Measurements from ENCODE around the gene DNAH14. TPM values are rescaled to one million over a fixed set of nuclear protein-coding genes. Genes with fewer than 3 reads are reported as not detected.

DNAH14 gene
- total and polyA plus RNA-seq, 10 of the 15 experiments (the other 5 are each of a cell fraction or from before 2014, with no cell fraction given) = 2.0 to 7.9 (median 4.8) TPM

GRCh38 chr1:225442123-225442505 is 512.6 kb downstream of the DNAH14 start:
- ChIA-PET RAD21 (ENCODE audit: unreplicated experiment) (interaction anchor here (1.0 to 2.6 kb wide), 6 partner anchors 13 to 519 kb away, joined by 3 to 10 read pairs (median 4); no protein-coding TSS in a partner anchor), POLR2A (interaction anchor here (0.6 to 2.9 kb wide), 5 partner anchors 14 to 1270 kb away, joined by 3 to 11 read pairs (median 4); partner anchors contain the start of gene LBR), CTCF (interaction anchor here (0.7 to 3.5 kb wide), 9 partner anchors 9 to 537 kb away, joined by 3 to 53 read pairs (median 8); partner anchors contain the start of gene LBR), SMC1A (ENCODE audit: uncharacterized antibody, unreplicated experiment) (interaction anchor here (0.9 to 7.3 kb wide), 4 partner anchors 15 to 123 kb away, joined by 3 to 108 read pairs (median 6); partner anchors contain the start of gene LBR)
- Histone ChIP-seq H3K4me3 (peak overlapping the region; percentile 2; the same call in 1 of the 2 replicates), H3K36me3 (ENCODE audit: control insufficient read depth in 2 of 2, insufficient read depth in 2 of 2, low read length in 1 of 2) (no peaks in the 10 kb centered on the region), H3K9ac (ENCODE audit: control insufficient read depth, insufficient read depth, low read length) (peak overlapping the region; percentile 47; the same call in 1 of the 2 replicates), H4K20me1 (ENCODE audit: control insufficient read depth, insufficient read depth) (no peaks in the 10 kb centered on the region), H2AFZ (ENCODE audit: control insufficient read depth, low read depth, low read length) (peak overlapping the region; percentile 91), H3K4me2 (ENCODE audit: control insufficient read depth, insufficient read depth) (peak overlapping the region; percentile 82), H3K27me3 (replicated peaks in 1 of 2; ENCODE audit: control insufficient read depth in 2 of 2, insufficient read depth in 2 of 2, low read length in 1 of 2) (no peaks in the 10 kb centered on the region), H3K4me1 (ENCODE audit: control insufficient read depth, insufficient read depth, low read length) (peaks cover 32% of the 10 kb centered on the region), H3K79me2 (ENCODE audit: control insufficient read depth, insufficient read depth, low read length) (no peaks in the 10 kb centered on the region), H3K9me3 (replicated peaks; ENCODE audit: control insufficient read depth, insufficient read depth, low read length) (no peaks in the 10 kb centered on the region), H3K27ac (ENCODE audit: control insufficient read depth, insufficient read depth) (peak overlapping the region; percentile 59)
- ATAC-seq = no peak
- no peak for DNase-seq (ENCODE audit: low read depth, low spot score)
- in situ Hi-C loops (cut with MboI) (no loop called here), intact Hi-C loops (cut with micrococcal nuclease; ENCODE audit: unreplicated experiment) (no loop called here)
- no TSS peak for BruUV-seq (replicated peaks)
- 47% methylated on average over 3 of the region's 3 CpGs for WGBS (ENCODE audit: insufficient coverage, insufficient replicate concordance, low lambda C conversion rate, missing lambda C conversion rate)
- FAIRE-seq = no peak
- TF ChIP-seq FOS (IDR thresholded peaks at IDR 0.05; ENCODE audit: borderline replicate concordance, extremely low read depth, insufficient read length) (no peak), ZBED1 (IDR thresholded peaks at IDR 0.05; ENCODE audit: borderline replicate concordance) (no peak), ZNF592 (IDR thresholded peaks at IDR 0.05) (no peak), USF2 (IDR thresholded peaks at IDR 0.05; ENCODE audit: borderline replicate concordance, low read depth, low read length) (no peak), FOXM1 (IDR thresholded peaks at IDR 0.05; ENCODE audit: low read depth, low read length) (no peak), NFYB (IDR thresholded peaks at IDR 0.05; ENCODE audit: insufficient read depth, low read depth, low read length) (no peak), FOXK2 (IDR thresholded peaks at IDR 0.05) (no peak), MTA2 (IDR thresholded peaks at IDR 0.05; ENCODE audit: low read depth) (no peak), HDAC2 (IDR thresholded peaks at IDR 0.05) (no peak)

Data from GM12878 (cell line).